WTC11 (cell line): ENCODE results near the gene USE1.

Source experiments
- ATF2 ChIP-seq: sonication (generic); formaldehyde crosslinking; IDR thresholded peaks from 2 replicates; pipeline ENCODE4 v1.8.1; 2022; ENCODE audit warnings: low read depth, missing genetic modification reagents, borderline replicate concordance
- CREB1 ChIP-seq: sonication (generic); formaldehyde crosslinking; IDR thresholded peaks from 2 replicates; pipeline ENCODE4 v1.8.0; 2023; ENCODE audit warnings: mild to moderate bottlenecking, missing genetic modification reagents
- NFYB ChIP-seq: sonication (generic); formaldehyde crosslinking; conservative IDR thresholded peaks from 2 replicates; pipeline ENCODE4 v1.8.0; 2022; ENCODE audit warnings: low read depth, missing genetic modification reagents
- TF ChIP-seq, protein P1 (sequence below): fragments of 200-600 bp; IDR thresholded peaks from 2 replicates; pipeline ENCODE4 v1.8.0; 2022; ENCODE audit warnings: antibody characterized with exemption

GRCh38 chr19:17259118-17259780 lies 44.1 kb downstream of the USE1 start:
- TF ChIP-seq, protein P1, sequence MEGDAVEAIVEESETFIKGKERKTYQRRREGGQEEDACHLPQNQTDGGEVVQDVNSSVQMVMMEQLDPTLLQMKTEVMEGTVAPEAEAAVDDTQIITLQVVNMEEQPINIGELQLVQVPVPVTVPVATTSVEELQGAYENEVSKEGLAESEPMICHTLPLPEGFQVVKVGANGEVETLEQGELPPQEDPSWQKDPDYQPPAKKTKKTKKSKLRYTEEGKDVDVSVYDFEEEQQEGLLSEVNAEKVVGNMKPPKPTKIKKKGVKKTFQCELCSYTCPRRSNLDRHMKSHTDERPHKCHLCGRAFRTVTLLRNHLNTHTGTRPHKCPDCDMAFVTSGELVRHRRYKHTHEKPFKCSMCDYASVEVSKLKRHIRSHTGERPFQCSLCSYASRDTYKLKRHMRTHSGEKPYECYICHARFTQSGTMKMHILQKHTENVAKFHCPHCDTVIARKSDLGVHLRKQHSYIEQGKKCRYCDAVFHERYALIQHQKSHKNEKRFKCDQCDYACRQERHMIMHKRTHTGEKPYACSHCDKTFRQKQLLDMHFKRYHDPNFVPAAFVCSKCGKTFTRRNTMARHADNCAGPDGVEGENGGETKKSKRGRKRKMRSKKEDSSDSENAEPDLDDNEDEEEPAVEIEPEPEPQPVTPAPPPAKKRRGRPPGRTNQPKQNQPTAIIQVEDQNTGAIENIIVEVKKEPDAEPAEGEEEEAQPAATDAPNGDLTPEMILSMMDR, result no peak
- TF ChIP-seq CREB1 (CRISPR knock-in tag) (no peak), NFYB (no peak), ATF2 (CRISPR knock-in tag) (no peak)
